H1 (cell line): Measurements from ENCODE around the gene KLF13. TPM values are rescaled to one million over a fixed set of nuclear protein-coding genes. Genes with fewer than 3 reads are reported as not detected.

Experiments used
- CTCF ChIA-PET: fragments of 300-600 bp; sonication (Branson Sonifier 250); formaldehyde crosslinking; loops from one replicate; lab custom pipeline; 2021; ENCODE audit not compliant: partially characterized antibody; lab: Charles Lee
- POLR2A ChIA-PET: fragments of 300-600 bp; sonication (Branson Sonifier 250); formaldehyde crosslinking; loops from one replicate; lab custom pipeline; 2021; ENCODE audit warnings: inconsistent platforms; ENCODE audit not compliant: partially characterized antibody; lab: Charles Lee
- DNase-seq, 2 experiments: peaks; one replicate each; pipeline versions ENCODE4 v3.0.0 to v3.0.0-alpha.2; 2010 to 2022; ENCODE audit warnings: low spot score in 2 of 2, low read depth in 1 of 2, mixed read lengths in 1 of 2
- FAIRE-seq: peaks from 2 replicates; lab custom pipeline; 2011; peaks lifted over from hg19 to GRCh38; lab: Jason Lieb, UNC
- H2AFZ ChIP-seq: 2 replicates; pipeline ENCODE4 v1.8.1; 2012; ENCODE audit warnings: low read length, inconsistent platforms
- H2AK5ac ChIP-seq: 2 replicates; pipeline ENCODE4 v1.6.1; 2013; ENCODE audit warnings: low read depth, low read length
- H2BK120ac ChIP-seq: replicated peaks from 2 replicates; pipeline ENCODE3; 2013; ENCODE audit warnings: low read depth, low read length, inconsistent platforms
- H2BK12ac ChIP-seq: 2 replicates; pipeline ENCODE4 v1.6.1; 2013; ENCODE audit warnings: low read depth, low read length
- H2BK15ac ChIP-seq: 2 replicates; pipeline ENCODE4 v1.6.1; 2013; ENCODE audit warnings: low read length
- H2BK20ac ChIP-seq: 2 replicates; pipeline ENCODE4 v1.6.1; 2013; ENCODE audit warnings: low read length
- H2BK5ac ChIP-seq: 2 replicates; pipeline ENCODE4 v1.6.1; 2013; ENCODE audit warnings: low read depth, low read length
- H3K14ac ChIP-seq: 2 replicates; pipeline ENCODE4 v1.6.1; 2013; ENCODE audit warnings: inconsistent platforms; ENCODE audit not compliant: insufficient read length
- H3K18ac ChIP-seq: 2 replicates; pipeline ENCODE4 v1.6.1; 2013; ENCODE audit warnings: low read length; ENCODE audit errors: extremely low read depth
- H3K23ac ChIP-seq: 2 replicates; pipeline ENCODE4 v1.6.1; 2013; ENCODE audit warnings: inconsistent platforms; ENCODE audit not compliant: insufficient read length
- H3K23me2 ChIP-seq: 2 replicates; pipeline ENCODE4 v1.6.1; 2013; ENCODE audit warnings: low read depth, low read length
- H3K27ac ChIP-seq: 2 replicates; pipeline ENCODE4 v1.6.1; 2011; ENCODE audit warnings: low read depth, low read length, inconsistent platforms
- H3K27me3 ChIP-seq, 4 experiments: replicated peaks in 1 of 4; 1 replicate in 1 of 4; 2 replicates in 3 of 4; pipeline versions ENCODE4 v1.6.1 to v1.8.1; 2011 to 2013; ENCODE audit warnings: low read length in 3 of 4, mild to moderate bottlenecking in 3 of 4, inconsistent platforms in 2 of 4, mixed read lengths in 2 of 4, moderate library complexity in 1 of 4; ENCODE audit not compliant: control insufficient read depth in 3 of 4, insufficient read depth in 3 of 4; ENCODE audit errors: extremely low read depth in 1 of 4
- H3K36me3 ChIP-seq, 4 experiments: 2 replicates each; pipeline versions ENCODE4 v1.6.1 to v1.8.1; 2011 to 2013; ENCODE audit warnings: mild to moderate bottlenecking in 4 of 4, low read length in 3 of 4, moderate library complexity in 2 of 4, control low read depth in 1 of 4, inconsistent platforms in 1 of 4; ENCODE audit not compliant: insufficient read depth in 4 of 4, control insufficient read depth in 2 of 4
- H3K4ac ChIP-seq: replicated peaks from 2 replicates; pipeline ENCODE3; 2013; ENCODE audit warnings: low read length, low read depth, mixed read lengths, inconsistent platforms; ENCODE audit not compliant: insufficient read length
- H3K4me1 ChIP-seq, 4 experiments: replicated peaks in 1 of 4; 1 replicate in 1 of 4; 2 replicates in 3 of 4; pipeline versions ENCODE4 v1.6.1 to v1.8.1; 2011 to 2013; ENCODE audit warnings: low read length in 3 of 4, inconsistent platforms in 2 of 4, mixed read lengths in 1 of 4; ENCODE audit not compliant: insufficient read depth in 4 of 4, control insufficient read depth in 3 of 4
- H3K4me2 ChIP-seq, 2 experiments: 2 replicates each; pipeline versions ENCODE4 v1.6.1 to v1.8.1; 2011 to 2013; ENCODE audit warnings: low read depth in 2 of 2, low read length in 2 of 2, control low read depth in 1 of 2, inconsistent platforms in 1 of 2, mild to moderate bottlenecking in 1 of 2; ENCODE audit not compliant: insufficient read depth in 1 of 2
- H3K4me3 ChIP-seq, 4 experiments: fragments of 200-600, 300-600 bp in 1 of 4; sonication (generic), shearing (Covaris generic), sonication (Bioruptor Twin) in 1 of 4; 2 replicates each; pipeline versions ENCODE4 v1.5.1 to v1.8.1; 2011 to 2016; ENCODE audit warnings: low read length in 4 of 4, low read depth in 3 of 4, control low read depth in 2 of 4, inconsistent platforms in 2 of 4, mild to moderate bottlenecking in 2 of 4, mixed read lengths in 1 of 4, moderate library complexity in 1 of 4; ENCODE audit not compliant: insufficient read depth in 2 of 4; ENCODE audit errors: extremely low read depth in 1 of 4
- H3K56ac ChIP-seq: replicated peaks from 2 replicates; pipeline ENCODE3; 2013; ENCODE audit warnings: low read depth, mild to moderate bottlenecking, mixed read lengths, low read length, inconsistent platforms; ENCODE audit not compliant: insufficient read length
- H3K79me1 ChIP-seq: 2 replicates; pipeline ENCODE4 v1.6.1; 2013; ENCODE audit warnings: low read depth, low read length, control low read depth
- H3K79me2 ChIP-seq, 2 experiments: 2 replicates each; pipeline versions ENCODE4 v1.6.1 to v1.8.1; 2012 to 2013; ENCODE audit warnings: low read length in 2 of 2, mild to moderate bottlenecking in 2 of 2, inconsistent platforms in 1 of 2; ENCODE audit not compliant: insufficient read depth in 2 of 2, control insufficient read depth in 1 of 2
- H3K9ac ChIP-seq, 4 experiments: replicated peaks in 1 of 4; 1 replicate in 1 of 4; 2 replicates in 3 of 4; pipeline versions ENCODE4 v1.6.1 to v1.8.1; 2011 to 2013; ENCODE audit warnings: low read depth in 3 of 4, low read length in 3 of 4, control low read depth in 2 of 4, mild to moderate bottlenecking in 2 of 4, moderate library complexity in 2 of 4, inconsistent platforms in 1 of 4; ENCODE audit errors: extremely low read depth in 1 of 4
- H3K9me3 ChIP-seq, 2 experiments: 2 replicates each; pipeline versions ENCODE4 v1.6.1 to v1.8.1; 2012 to 2013; ENCODE audit warnings: mild to moderate bottlenecking in 2 of 2, moderate library complexity in 2 of 2, control low read depth in 1 of 2, inconsistent platforms in 1 of 2, low read depth in 1 of 2, low read length in 1 of 2, mixed read lengths in 1 of 2; ENCODE audit not compliant: insufficient read depth in 2 of 2
- H4K20me1 ChIP-seq, 2 experiments: replicated peaks in 1 of 2; 2 replicates each; pipeline versions ENCODE3 to v1.8.1; 2011 to 2013; ENCODE audit warnings: inconsistent platforms in 2 of 2, low read length in 2 of 2, mild to moderate bottlenecking in 1 of 2; ENCODE audit not compliant: insufficient read depth in 2 of 2, control insufficient read depth in 1 of 2
- H4K5ac ChIP-seq: 2 replicates; pipeline ENCODE4 v1.6.1; 2013; ENCODE audit warnings: low read length, low read depth, mixed read lengths, inconsistent platforms; ENCODE audit not compliant: insufficient read length
- H4K8ac ChIP-seq: 2 replicates; pipeline ENCODE4 v1.8.0; 2013; ENCODE audit warnings: mild to moderate bottlenecking, moderate library complexity, low read length, inconsistent platforms; ENCODE audit not compliant: insufficient read depth; ENCODE audit errors: extremely low read depth
- H4K91ac ChIP-seq: replicated peaks from 2 replicates; pipeline ENCODE3; 2013; ENCODE audit warnings: low read length, mixed read lengths, inconsistent platforms; ENCODE audit not compliant: insufficient read length
- ATF2 ChIP-seq: IDR thresholded peaks from 2 replicates; pipeline ENCODE4 v1.6.1; 2012; ENCODE audit warnings: low read length, inconsistent platforms
- CEBPB ChIP-seq: IDR thresholded peaks from 2 replicates; pipeline ENCODE4 v1.6.1; 2012; ENCODE audit warnings: low read depth, low read length
- E2F6 ChIP-seq: IDR thresholded peaks from 2 replicates; pipeline ENCODE4 v1.6.1; 2012; ENCODE audit warnings: inconsistent platforms
- KDM1A ChIP-seq: fragments of 200-600, 300-600 bp; sonication (generic); IDR thresholded peaks from 2 replicates; pipeline ENCODE4 v1.7.1; 2016; ENCODE audit warnings: mild to moderate bottlenecking, low read length, borderline replicate concordance
- NANOG ChIP-seq: IDR thresholded peaks from 2 replicates; pipeline ENCODE4 v1.6.1; 2011; ENCODE audit warnings: low read length, low read depth, mild to moderate bottlenecking, inconsistent platforms; ENCODE audit not compliant: insufficient read depth, poor library complexity, severe bottlenecking
- NRF1 ChIP-seq: IDR thresholded peaks from 2 replicates; pipeline ENCODE4 v1.6.1; 2011; ENCODE audit warnings: mild to moderate bottlenecking, low read depth, low read length, improper control_type of control experiment
- SIX5 ChIP-seq: IDR thresholded peaks from 2 replicates; pipeline ENCODE4 v1.6.1; 2011; ENCODE audit warnings: mild to moderate bottlenecking, low read depth, low read length
- SP1 ChIP-seq: IDR thresholded peaks from 2 replicates; pipeline ENCODE4 v1.6.1; 2011; ENCODE audit warnings: low read depth, low read length
- SP4 ChIP-seq: IDR thresholded peaks from 2 replicates; pipeline ENCODE4 v1.6.1; 2012; ENCODE audit warnings: low read length, inconsistent platforms
- ZNF274 ChIP-seq: IDR thresholded peaks from 2 replicates; pipeline ENCODE4 v1.7.0; 2012; ENCODE audit warnings: low read length, borderline replicate concordance; ENCODE audit errors: extremely low read depth
- WGBS, 2 experiments: shearing (Covaris generic) in 1 of 2; methylation state at CpG; one replicate each; pipeline versions ENCODE4 v1.1.6 to v1.1.7; 2013 to 2015; ENCODE audit warnings: low lambda C conversion rate in 2 of 2, mixed read lengths in 2 of 2, inconsistent platforms in 1 of 2, low coverage in 1 of 2, missing lambda C conversion rate in 1 of 2; ENCODE audit not compliant: insufficient replicate concordance in 2 of 2, insufficient coverage in 1 of 2, insufficient read length in 1 of 2; ENCODE audit errors: extremely low coverage in 1 of 2, missing lambda C conversion rate in 1 of 2; 5-methylcytosine and 5-hydroxymethylcytosine counted together
- polyA plus RNA-seq, 7 experiments: library from polyadenylated mRNA; depleted of rRNA in 3 of 7; stranded (reverse) in 5 of 7; unstranded in 2 of 7; fragments of >200 nt in 5 of 7; fragments of 200-250 nt in 2 of 7; gene quantifications; 1 replicate in 5 of 7; 2 replicates in 1 of 7; 4 replicates in 1 of 7; pipeline versions ENCODE4 v1.2.1 to v1.2.3, GENCODE V29; 2011 to 2013; ENCODE audit warnings: missing spikeins in 2 of 7, mixed read lengths in 2 of 7
- total RNA-seq: library from RNA; stranded (reverse); fragmentation: NEBNext Ultra II Directional; extraction: Animal tissue kit (Norgen Biotek cat#: 25700); gene quantifications from 2 replicates; pipeline ENCODE4 v1.2.1, GENCODE V29; 2021

KLF13 gene
- total and polyA plus RNA-seq, 2 of the 8 experiments (the other 6 are each of a cell fraction or from before 2014, with no cell fraction given): 18.3 to 33.4 TPM

DNA sequence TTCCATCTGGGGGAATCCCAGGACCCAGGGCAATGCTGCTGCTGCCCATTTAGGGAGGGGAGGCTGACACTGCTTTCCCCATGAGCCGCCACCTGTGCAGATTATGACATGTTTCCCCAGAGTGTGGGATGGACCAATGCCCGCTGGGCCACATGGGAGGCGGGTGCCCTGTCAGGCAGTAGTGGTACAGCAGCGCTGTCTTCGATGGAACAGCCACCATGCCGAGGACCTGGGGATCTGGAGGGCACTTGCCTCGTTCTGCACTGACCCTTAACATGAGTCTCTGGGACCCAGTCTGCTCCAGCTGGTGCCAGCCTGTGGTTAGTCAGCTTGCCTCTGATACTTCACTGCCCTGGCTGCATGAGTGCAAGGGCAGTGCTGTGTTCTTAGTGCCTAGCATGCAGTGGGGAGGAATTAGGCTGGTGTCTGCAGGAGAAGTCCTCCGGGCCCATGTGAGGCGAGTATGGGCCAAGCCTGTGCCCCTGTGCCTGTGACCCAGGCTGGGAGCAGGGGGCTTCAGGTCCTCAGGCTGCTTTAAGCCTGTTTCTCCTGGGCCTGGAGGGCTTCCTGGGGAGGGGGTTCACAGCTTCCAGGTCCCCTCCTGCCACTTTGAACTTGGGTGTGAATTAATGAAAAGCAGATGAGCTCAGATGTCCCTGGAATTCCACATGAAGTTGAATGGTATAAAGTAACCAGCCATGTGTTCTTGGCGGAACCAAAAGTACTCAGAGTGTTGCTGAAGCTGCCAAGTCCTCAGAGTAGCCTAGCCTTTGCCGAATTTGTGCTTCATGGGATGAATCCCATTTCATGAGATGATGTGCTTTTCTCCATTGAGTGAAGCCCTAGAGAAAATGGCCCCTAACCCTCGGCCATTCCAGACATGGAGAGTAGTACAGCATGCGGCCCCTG lies 22.9 kb downstream of the KLF13 start:
- H3K9me3 ChIP-seq: no peaks in the 10 kb centered on the region
- CTCF ChIA-PET: interaction anchor here (1.0 to 1.6 kb wide), 4 partner anchors 10 to 164 kb away, joined by 3 to 5 read pairs (median 3); no protein-coding TSS in a partner anchor
- no peak overlapping the region; the same call in none of the 2 replicates for H4K8ac ChIP-seq
- no peak overlapping the region for H3K4me2 ChIP-seq
- peaks cover 0 to 26% (median 5%) of the 10 kb centered on the region in 4 experiments; a peak in 6 of 7 replicates for H3K4me1 ChIP-seq
- no peak overlapping the region; a peak in 1 of 7 replicates for H3K9ac ChIP-seq
- FAIRE-seq (no peak), DNase-seq (no peak)
- no peak overlapping the region for H2AK5ac ChIP-seq
- no peak overlapping the region for H3K4ac ChIP-seq
- no peak overlapping the region for H3K56ac ChIP-seq
- WGBS, 2 experiments: 92% methylated on average over 13 of the region's 13 CpGs; no CpG with 5 or more reads in 1 of the 2 experiments
- H4K20me1 ChIP-seq: peaks cover 16 to 36% of the 10 kb centered on the region in 2 experiments
- H4K91ac ChIP-seq: no peak overlapping the region
- H3K79me2 ChIP-seq: peaks cover 0 to 29% of the 10 kb centered on the region in 2 experiments; a peak in 2 of 4 replicates
- no peaks in the 10 kb centered on the region for H3K23me2 ChIP-seq
- H3K4me3 ChIP-seq: no peak overlapping the region
- no peak overlapping the region for H3K18ac ChIP-seq
- no peak overlapping the region for H2BK12ac ChIP-seq
- peaks cover 30% of the 10 kb centered on the region for H3K79me1 ChIP-seq
- no peak overlapping the region for H2BK15ac ChIP-seq
- H2BK120ac ChIP-seq: no peak overlapping the region
- no peak overlapping the region for H4K5ac ChIP-seq
- H2BK5ac ChIP-seq: no peak overlapping the region
- no peaks in the 10 kb centered on the region for H3K27me3 ChIP-seq
- POLR2A ChIA-PET: no interaction called here
- H3K36me3 ChIP-seq: no peaks in the 10 kb centered on the region
- H3K23ac ChIP-seq: no peak overlapping the region
- H2AFZ ChIP-seq: no peak overlapping the region
- no peak overlapping the region for H3K27ac ChIP-seq
- H3K14ac ChIP-seq: no peak overlapping the region
- H2BK20ac ChIP-seq: no peak overlapping the region
- TF ChIP-seq SIX5 (no peak), SP1 (no peak), E2F6 (no peak), NRF1 (no peak), ATF2 (no peak), SP4 (no peak), ZNF274 (no peak), NANOG (no peak), CEBPB (no peak), KDM1A (no peak)
